Fibroblast of peridontal ligament (primary cell): ENCODE measurements around the gene LLGL2.

ENCODE experiments used
- DNase-seq: peaks from one replicate; pipeline ENCODE4 v3.0.0-alpha.2; 2010; ENCODE audit errors: extremely low read depth

The LLGL2 gene

GRCh38 chr17:75521951-75522727 is 3.4 kb upstream of the LLGL2 start:
- no peak for DNase-seq

GRCh38 chr17:75523647-75524046 is 1.9 kb upstream of the LLGL2 start:
- no peak for DNase-seq

GRCh38 chr17:75524269-75524969 is 1.1 kb upstream of the LLGL2 start:
- no peak for DNase-seq

- DNase-seq = no peak
Observed at GRCh38 chr17:75525806-75526554, 483 bp downstream of the LLGL2 start.

GRCh38 chr17:75526555-75527270 is 1.2 kb downstream of the LLGL2 start:
- no peak for DNase-seq

DNA sequence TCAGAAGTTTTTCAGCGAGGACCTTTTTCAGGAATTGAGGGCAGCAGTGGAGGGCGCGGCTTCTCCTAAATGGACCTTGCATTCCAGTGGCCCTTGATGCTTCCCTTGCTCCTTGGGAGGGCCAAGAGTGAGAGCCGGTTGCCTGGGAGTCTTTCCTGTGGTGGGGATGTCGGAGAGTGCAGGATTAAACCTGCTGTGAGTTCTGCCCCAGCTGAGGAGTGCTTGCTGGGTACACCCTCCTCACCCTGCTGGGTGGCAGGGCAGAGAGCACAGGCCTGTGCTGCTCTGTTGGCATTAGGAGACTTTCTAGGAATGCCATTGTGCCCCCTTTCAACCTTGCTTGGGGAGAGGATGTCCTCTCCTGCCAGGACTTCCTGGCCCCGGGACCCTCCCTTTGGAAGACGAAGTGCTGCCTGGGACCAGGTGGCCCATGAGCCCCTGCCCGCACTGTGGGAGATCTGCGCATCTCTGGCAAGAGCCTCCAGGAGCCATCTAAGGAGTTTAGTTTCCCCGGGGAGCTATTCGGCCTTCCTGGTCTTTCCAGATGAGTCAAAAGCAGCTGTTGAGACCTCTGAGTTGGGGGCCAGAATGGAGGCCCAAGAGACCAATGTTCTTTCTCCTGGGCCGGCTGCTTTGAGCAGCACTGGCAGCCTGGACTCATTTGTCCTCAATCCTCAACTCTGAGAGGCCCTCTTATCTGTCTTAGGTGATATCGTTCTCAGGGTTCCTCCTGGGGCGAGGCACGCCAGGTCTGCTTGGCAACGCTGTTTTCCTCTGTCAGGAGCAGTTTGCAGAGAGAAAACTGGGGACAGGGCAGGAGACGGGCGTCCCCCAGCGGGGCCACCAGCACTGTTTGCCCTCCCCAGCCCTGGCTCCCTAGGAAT is 5.6 kb downstream of the LLGL2 start:
- no peak for DNase-seq

- no peak for DNase-seq
Observed at GRCh38 chr17:75531721-75532072, 6.2 kb downstream of the LLGL2 start.

GRCh38 chr17:75535119-75535537 is 9.6 kb downstream of the LLGL2 start:
- DNase-seq = no peak

GRCh38 chr17:75535871-75536270 is 10.4 kb downstream of the LLGL2 start:
- no peak for DNase-seq

GRCh38 chr17:75536366-75536765 is 10.9 kb downstream of the LLGL2 start:
- DNase-seq = no peak

DNA sequence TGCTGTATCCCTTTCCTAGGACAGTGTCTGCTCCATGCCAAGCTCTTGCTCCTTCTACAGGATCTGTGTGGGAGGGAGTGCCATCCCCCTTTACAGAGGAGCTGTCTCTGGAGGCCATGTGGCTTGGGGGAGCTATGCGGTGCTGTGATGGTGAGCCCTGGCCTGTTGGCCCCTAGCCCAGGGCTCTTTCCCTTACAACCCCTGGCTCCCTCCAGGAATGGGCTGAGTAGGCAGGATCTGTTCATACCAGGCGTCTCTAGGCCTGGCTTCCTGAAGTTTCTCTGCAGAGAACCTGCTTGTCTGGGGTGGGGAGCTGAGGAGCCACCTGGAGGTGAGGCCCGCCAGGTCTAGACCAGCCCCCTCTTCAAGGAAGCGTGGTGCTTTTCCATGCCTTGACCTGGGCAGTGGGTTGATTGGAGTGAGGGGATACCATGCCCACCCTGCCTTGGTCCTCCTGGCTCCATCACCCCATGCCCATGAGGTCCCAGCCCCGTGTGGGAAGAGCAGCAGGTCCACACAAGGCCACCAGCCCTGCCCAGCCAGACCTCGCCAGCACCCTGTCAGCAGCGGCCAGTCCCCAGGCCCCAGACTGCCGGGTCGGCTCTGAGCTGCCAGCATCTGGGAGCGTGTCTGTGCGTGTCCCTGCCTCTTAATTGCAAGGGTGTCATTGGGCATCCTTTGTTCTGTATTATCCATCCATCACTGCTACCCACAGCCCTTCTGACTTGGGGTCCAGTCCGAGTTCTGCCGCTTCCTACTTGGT is 14.7 kb downstream of the LLGL2 start:
- no peak for DNase-seq

GRCh38 chr17:75540923-75541503 is 15.5 kb downstream of the LLGL2 start:
- no peak for DNase-seq

- DNase-seq = no peak
Observed at GRCh38 chr17:75542229-75542628, 16.7 kb downstream of the LLGL2 start.

GRCh38 chr17:75542728-75543336 is 17.3 kb downstream of the LLGL2 start:
- DNase-seq = no peak

GRCh38 chr17:75544250-75544649 is 18.8 kb downstream of the LLGL2 start:
- no peak for DNase-seq

DNA sequence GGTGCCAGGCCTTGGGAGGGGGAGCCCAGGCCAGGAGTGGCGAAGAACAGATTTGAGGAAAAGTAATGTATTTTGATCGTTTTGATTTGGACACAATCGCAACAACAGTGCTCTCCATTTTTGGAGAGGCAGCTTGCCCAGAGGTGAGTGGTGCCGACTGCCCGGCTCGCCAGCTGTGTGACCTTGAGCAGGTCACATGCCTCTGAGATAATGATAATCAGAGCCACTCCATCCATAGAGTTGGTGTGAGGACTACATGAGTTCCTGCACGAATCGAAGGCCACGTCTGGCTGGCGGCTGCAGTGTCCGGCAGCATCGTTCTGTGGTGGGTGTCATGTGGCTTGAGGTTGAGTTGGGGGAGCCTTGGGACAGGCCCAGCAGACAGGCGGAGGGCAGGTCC is 20.7 kb downstream of the LLGL2 start:
- DNase-seq = no peak

- no peak for DNase-seq
Observed at GRCh38 chr17:75547091-75547490, 21.6 kb downstream of the LLGL2 start.

DNA sequence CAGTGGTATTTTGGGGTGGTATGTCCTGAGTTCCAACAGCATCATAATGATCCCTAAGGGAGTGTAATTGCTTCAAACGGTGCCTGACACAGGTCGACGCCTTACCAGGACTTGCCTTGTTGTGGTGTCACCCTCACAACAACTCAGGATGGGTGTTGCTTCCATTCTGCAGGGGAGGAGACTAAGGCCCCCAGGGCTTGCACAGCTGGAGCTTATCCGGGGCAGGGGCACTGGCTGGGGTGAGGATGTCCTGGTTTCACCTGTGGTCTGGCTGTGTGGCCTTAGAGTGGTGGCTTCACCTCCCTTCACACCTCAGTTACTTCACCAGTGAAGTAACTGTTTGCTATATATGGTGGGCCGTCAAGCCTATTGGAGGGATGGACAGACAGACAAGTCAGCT is 23.3 kb downstream of the LLGL2 start:
- DNase-seq = no peak
